Activated CD4-positive, alpha-beta T cell treated with anti-CD3 and anti-CD28 coated beads for 36 hours (primary cell): ENCODE measurements around the gene ZNF14. TPM values are rescaled to one million over a fixed set of nuclear protein-coding genes. Genes with fewer than 3 reads are reported as not detected.
A peak's percentile ranks its signal among the peaks of the same experiment; 100 is the strongest.
"Not testable (repeated sequence)": the region's sequence is repeated elsewhere in the genome, so short reads cannot be mapped to it uniquely, and the experiment has no call there.

Source experiments
- ATAC-seq: fragments of 200-7000 bp; cut with Tn5 transposase; one replicate; pipeline ENCODE4 v1.10.0; 2021; ENCODE audit warnings: mild to moderate bottlenecking, moderate library complexity
- CTCF ChIA-PET: fragments of 350-600 bp; sonication (Branson Sonifier 250); formaldehyde crosslinking; loops from one replicate; lab custom pipeline; 2021; ENCODE audit warnings: antibody characterized with exemption; lab: Charles Lee
- POLR2A ChIA-PET: fragments of 350-600 bp; sonication (Branson Sonifier 250); formaldehyde crosslinking; loops from one replicate; lab custom pipeline; 2021; ENCODE audit warnings: antibody characterized with exemption, inconsistent platforms; lab: Charles Lee
- DNase-seq: peaks from one replicate; pipeline ENCODE4 v3.0.0-alpha.2; 2020
- H3K27ac Mint-ChIP-seq: one replicate; pipeline ENCODE4 v1.8.0; 2021; ENCODE audit warnings: mixed read lengths
- H3K27me3 Mint-ChIP-seq: one replicate; pipeline ENCODE4 v1.8.0; 2021; ENCODE audit warnings: mixed read lengths
- H3K36me3 Mint-ChIP-seq: one replicate; pipeline ENCODE4 v1.8.0; 2021; ENCODE audit warnings: low read depth, mixed read lengths
- H3K4me1 Mint-ChIP-seq: one replicate; pipeline ENCODE4 v1.8.0; 2021; ENCODE audit warnings: mixed read lengths
- H3K4me3 Mint-ChIP-seq: one replicate; pipeline ENCODE4 v1.8.0; 2021; ENCODE audit warnings: mild to moderate bottlenecking, moderate library complexity, mixed read lengths
- H3K9me3 Mint-ChIP-seq: one replicate; pipeline ENCODE4 v1.8.0; 2021; ENCODE audit warnings: low read depth, mixed read lengths
- intact Hi-C, 2 experiments: fragments of 100-400 bp; cut with DNase I in 1 of 2; cut with micrococcal nuclease in 1 of 2; formaldehyde crosslinking; loops; one replicate each; pipeline versions ENCODE4 v1.14.2 to v1.15.1; 2022 to 2024; cut with DNase I, micrococcal nuclease
- total RNA-seq, 2 experiments: library from RNA; stranded (reverse); gene quantifications; one replicate each; pipeline ENCODE4 v1.2.3, GENCODE V29; 2021

The ZNF14 gene
- total RNA-seq, 2 experiments from 2014 or later, result 9.2 TPM

- DNase-seq, H3K27me3 Mint-ChIP-seq, H3K4me3 Mint-ChIP-seq, H3K27ac Mint-ChIP-seq, H3K4me1 Mint-ChIP-seq, ATAC-seq: not testable (repeated sequence)
- H3K9me3 Mint-ChIP-seq, result peaks cover 29% of the 10 kb centered on the region
- intact Hi-C loops, result loop anchor here (2.0 to 10.0 kb wide), 2 partner anchors 15 to 859 kb away; no protein-coding TSS in a partner anchor
- ChIA-PET POLR2A (interaction anchor here (0.6 kb wide), 1 partner anchor 1247 kb away, joined by 9 read pairs; no protein-coding TSS in a partner anchor), CTCF (interaction anchor here (0.7 kb wide), 1 partner anchor 248 kb away, joined by 4 read pairs; no protein-coding TSS in a partner anchor)
- peaks cover 54% of the 10 kb centered on the region for H3K36me3 Mint-ChIP-seq
Measured at GRCh38 chr19:19686119-19686518, 46.8 kb downstream of the ZNF14 start.

DNA sequence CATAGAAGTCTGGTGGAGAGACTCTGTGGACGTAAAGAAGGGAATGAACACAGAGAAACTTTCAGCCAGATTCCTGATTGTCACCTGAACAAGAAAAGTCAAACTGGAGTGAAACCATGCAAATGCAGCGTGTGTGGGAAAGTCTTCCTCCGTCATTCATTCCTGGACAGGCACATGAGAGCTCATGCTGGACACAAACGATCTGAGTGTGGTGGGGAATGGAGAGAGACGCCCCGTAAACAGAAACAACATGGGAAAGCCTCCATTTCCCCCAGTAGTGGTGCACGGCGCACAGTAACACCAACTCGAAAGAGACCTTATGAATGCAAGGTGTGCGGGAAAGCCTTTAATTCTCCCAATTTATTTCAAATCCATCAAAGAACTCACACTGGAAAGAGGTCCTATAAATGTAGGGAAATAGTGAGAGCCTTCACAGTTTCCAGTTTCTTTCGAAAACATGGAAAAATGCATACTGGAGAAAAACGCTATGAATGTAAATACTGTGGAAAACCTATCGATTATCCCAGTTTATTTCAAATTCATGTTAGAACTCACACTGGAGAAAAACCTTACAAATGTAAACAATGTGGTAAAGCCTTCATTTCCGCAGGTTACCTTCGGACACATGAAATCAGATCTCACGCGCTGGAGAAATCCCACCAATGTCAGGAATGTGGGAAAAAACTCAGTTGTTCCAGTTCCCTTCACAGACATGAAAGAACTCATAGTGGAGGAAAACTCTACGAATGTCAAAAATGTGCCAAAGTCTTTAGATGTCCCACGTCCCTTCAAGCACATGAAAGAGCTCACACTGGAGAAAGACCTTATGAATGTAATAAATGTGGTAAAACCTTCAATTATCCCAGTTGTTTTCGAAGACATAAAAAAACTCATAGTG is 53.5 kb downstream of the ZNF14 start:
- intact Hi-C loops, result loop anchor here (5.0 to 10.0 kb wide), 4 partner anchors 33 to 865 kb away; no protein-coding TSS in a partner anchor
- Mint-ChIP-seq H3K36me3 (peaks cover 94% of the 10 kb centered on the region), H3K9me3 (peaks cover 62% of the 10 kb centered on the region), H3K27me3 (no peaks in the 10 kb centered on the region), H3K4me1 (peaks cover 6% of the 10 kb centered on the region), H3K4me3 (no peak overlapping the region), H3K27ac (no peak overlapping the region)
- no peak for DNase-seq
- ChIA-PET CTCF (interaction anchor here (0.7 kb wide), 1 partner anchor 281 kb away, joined by 4 read pairs; no protein-coding TSS in a partner anchor), POLR2A (interaction anchor here (0.6 kb wide), 1 partner anchor 135 kb away, joined by 5 read pairs; no protein-coding TSS in a partner anchor)
- ATAC-seq, result no peak

DNA sequence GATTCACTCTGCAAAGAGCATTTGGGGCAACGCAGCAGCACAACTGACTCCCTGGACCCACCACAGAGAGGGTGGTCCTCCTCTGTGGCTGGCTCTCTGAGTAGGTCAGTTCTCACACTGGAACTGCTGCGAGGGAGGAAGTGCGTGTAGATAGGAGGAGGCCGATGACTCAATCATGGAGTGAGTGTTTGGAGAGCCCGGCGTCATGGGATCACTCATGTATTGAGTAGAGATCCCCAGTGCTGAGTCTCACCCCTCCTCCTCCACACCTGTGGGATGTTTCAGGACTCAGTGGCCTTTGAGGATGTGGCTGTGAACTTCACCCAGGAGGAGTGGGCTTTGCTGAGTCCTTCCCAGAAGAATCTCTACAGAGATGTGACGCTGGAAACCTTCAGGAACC is 55.3 kb downstream of the ZNF14 start:
- H3K4me1 Mint-ChIP-seq, result peaks cover 10% of the 10 kb centered on the region
- H3K27me3 Mint-ChIP-seq, result no peaks in the 10 kb centered on the region
- DNase-seq (no peak), ATAC-seq (no peak)
- no peak overlapping the region for H3K4me3 Mint-ChIP-seq
- POLR2A ChIA-PET, result no interaction called here
- H3K36me3 Mint-ChIP-seq, result peaks cover 95% of the 10 kb centered on the region
- intact Hi-C loops, result loop anchor here in 1 of 2 experiments (5.0 kb wide), 2 partner anchors 35 to 115 kb away; no protein-coding TSS in a partner anchor
- peak overlapping the region; percentile 37 for H3K27ac Mint-ChIP-seq
- CTCF ChIA-PET, result no interaction called here
- H3K9me3 Mint-ChIP-seq, result peaks cover 54% of the 10 kb centered on the region

DNA sequence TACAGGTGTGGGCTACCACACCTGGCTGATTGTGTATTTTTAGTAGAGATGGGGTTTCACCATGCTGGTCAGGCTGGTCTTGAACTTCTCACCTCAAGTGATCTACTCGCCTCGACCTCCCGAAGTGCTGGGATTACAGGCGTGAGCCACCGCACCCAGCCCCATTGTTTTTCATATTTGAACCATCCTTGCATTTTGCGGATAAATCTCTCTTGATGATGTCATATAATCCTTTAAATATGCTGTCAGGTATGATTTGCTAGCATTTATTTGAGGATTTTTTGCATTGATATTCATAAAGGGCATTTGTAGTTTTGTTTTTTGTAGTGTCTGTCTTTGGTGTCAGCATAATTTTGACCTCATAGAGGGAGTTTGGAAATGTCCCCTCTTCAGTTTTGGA is 58.6 kb downstream of the ZNF14 start:
- ATAC-seq, result no peak
- ChIA-PET CTCF (no interaction called here), POLR2A (no interaction called here)
- Mint-ChIP-seq H3K4me3 (no peak overlapping the region), H3K27ac (no peak overlapping the region), H3K27me3 (no peaks in the 10 kb centered on the region), H3K4me1 (peaks cover 25% of the 10 kb centered on the region), H3K9me3 (peaks cover 42% of the 10 kb centered on the region), H3K36me3 (peaks cover 94% of the 10 kb centered on the region)
- DNase-seq, result no peak
- intact Hi-C loops, result no loop called here

- no peak for ATAC-seq
- Mint-ChIP-seq H3K27me3 (no peaks in the 10 kb centered on the region), H3K36me3 (peaks cover 86% of the 10 kb centered on the region), H3K4me3 (no peak overlapping the region), H3K9me3 (peaks cover 31% of the 10 kb centered on the region), H3K4me1 (peaks cover 30% of the 10 kb centered on the region), H3K27ac (no peak overlapping the region)
- intact Hi-C loops, result no loop called here
- ChIA-PET POLR2A (interaction anchor here (0.7 kb wide), 2 partner anchors 57 to 887 kb away, joined by 3 to 8 read pairs; no protein-coding TSS in a partner anchor), CTCF (interaction anchor here (0.6 kb wide), 2 partner anchors 43 to 287 kb away, joined by 3 read pairs; no protein-coding TSS in a partner anchor)
- DNase-seq, result no peak
Measured at GRCh38 chr19:19672816-19673215, 60.1 kb downstream of the ZNF14 start.

GRCh38 chr19:19670070-19670551 is 62.8 kb downstream of the ZNF14 start:
- H3K4me3 Mint-ChIP-seq, result peak overlapping the region; percentile 87
- H3K36me3 Mint-ChIP-seq, result peaks cover 60% of the 10 kb centered on the region
- H3K27me3 Mint-ChIP-seq, result no peaks in the 10 kb centered on the region
- peaks cover 13% of the 10 kb centered on the region for H3K9me3 Mint-ChIP-seq
- ChIA-PET CTCF (no interaction called here), POLR2A (no interaction called here)
- peak overlapping the region; percentile 87 for H3K27ac Mint-ChIP-seq
- peaks cover 34% of the 10 kb centered on the region for H3K4me1 Mint-ChIP-seq
- ATAC-seq (no peak), DNase-seq (no peak)
- intact Hi-C loops, result loop anchor here in 1 of 2 experiments (2.0 kb wide), 1 partner anchor 17 kb away; no protein-coding TSS in a partner anchor

- peaks cover 46% of the 10 kb centered on the region for H3K36me3 Mint-ChIP-seq
- DNase-seq (peak; percentile 98), ATAC-seq (peak; percentile 82)
- CTCF ChIA-PET, result interaction anchor here (0.5 to 1.2 kb wide), 7 partner anchors 8 to 1862 kb away, joined by 3 to 4 read pairs (median 3); partner anchors contain the start of genes ZNF14 and ZNF506
- POLR2A ChIA-PET, result interaction anchor here (0.5 to 1.7 kb wide), 10 partner anchors 38 to 476 kb away, joined by 3 to 9 read pairs (median 3); partner anchors contain the start of genes BORCS8, RFXANK, ZNF14 and ZNF253
- intact Hi-C loops, result loop anchor here (1.0 to 2.0 kb wide), 11 partner anchors 65 to 409 kb away; partner anchors contain the start of genes ZNF14 (in 1 of the 2), ZNF506 (in 1 of the 2), ZNF90 (in 1 of the 2) and ZNF93 (in 1 of the 2)
- peak within 1 kb of the TSS; percentile 87 for H3K4me3 Mint-ChIP-seq
- H3K9me3 Mint-ChIP-seq, result peaks cover 6% of the 10 kb centered on the region
- peaks cover 29% of the 10 kb centered on the region for H3K4me1 Mint-ChIP-seq
- H3K27me3 Mint-ChIP-seq, result no peaks in the 10 kb centered on the region
- peak within 1 kb of the TSS; percentile 98 for H3K27ac Mint-ChIP-seq
Measured at GRCh38 chr19:19668230-19669012, 64.5 kb downstream of the ZNF14 start, which contains the start of gene ZNF101. TSS of gene ZNF101 (plus strand) at chr19:19668839. CDS start at chr19:19668964, 125 bp downstream.

DNA sequence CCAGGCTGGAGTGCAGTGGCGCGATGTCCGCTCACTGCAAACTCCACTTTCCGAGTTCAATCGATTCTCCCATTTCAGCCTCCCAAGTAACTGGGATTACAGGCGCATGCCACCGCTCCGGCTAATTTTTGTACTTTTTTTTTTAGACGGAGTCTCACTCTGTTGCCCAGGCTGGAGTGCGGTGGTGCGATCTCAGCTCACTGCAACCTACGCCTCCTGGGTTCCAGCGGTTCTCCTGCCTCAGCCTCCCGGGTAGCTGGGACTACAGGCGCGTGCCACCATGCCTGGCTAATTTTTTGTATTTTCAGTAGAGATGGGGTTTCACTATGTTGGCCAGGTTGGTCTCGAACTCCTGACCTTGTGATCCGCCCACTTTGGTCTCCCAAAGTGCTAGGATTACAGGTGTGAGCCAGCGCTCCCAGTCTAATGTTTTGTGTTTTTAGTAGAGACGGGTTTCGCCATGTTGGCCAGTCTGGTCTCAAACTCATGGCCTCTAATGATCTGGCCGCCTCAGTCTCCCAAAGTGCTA is 67.4 kb downstream of the ZNF14 start:
- H3K9me3 Mint-ChIP-seq, POLR2A ChIA-PET: not testable (repeated sequence)
- H3K4me3 Mint-ChIP-seq, result peak overlapping the region; percentile 15

GRCh38 chr19:19663256-19664120 is 69.4 kb downstream of the ZNF14 start, which contains the start of gene ATP13A1:
TSS of gene ATP13A1 (minus strand) at chr19:19663676. CDS start at chr19:19663666, 10 bp downstream.
- Mint-ChIP-seq H3K9me3 (no peaks in the 10 kb centered on the region), H3K4me3 (peak within 1 kb of the TSS; percentile 78), H3K27me3 (no peaks in the 10 kb centered on the region), H3K36me3 (peaks cover 28% of the 10 kb centered on the region), H3K4me1 (peaks cover 35% of the 10 kb centered on the region), H3K27ac (peak within 1 kb of the TSS; percentile 98)
- CTCF ChIA-PET, result interaction anchor here (0.7 kb wide), 1 partner anchor 296 kb away, joined by 3 read pairs; no protein-coding TSS in a partner anchor
- POLR2A ChIA-PET, result interaction anchor here (0.6 to 1.4 kb wide), 5 partner anchors 154 to 389 kb away, joined by 3 to 4 read pairs (median 4); partner anchors contain the start of gene ZNF253
- ATAC-seq (peak; percentile 77), DNase-seq (peak; percentile 95)
- intact Hi-C loops, result loop anchor here (1.0 to 5.0 kb wide), 16 partner anchors 20 to 471 kb away; partner anchors contain the start of genes ZNF14 (in 2 of the 2), ZNF506 (in 2 of the 2), BORCS8 (in 1 of the 2) and GATAD2A (in 1 of the 2)

More for the DNA sequence above, 67.4 kb downstream of the ZNF14 start:
- H3K27me3 Mint-ChIP-seq, DNase-seq, H3K27ac Mint-ChIP-seq, ATAC-seq, CTCF ChIA-PET, intact Hi-C loops: not testable (repeated sequence)
- peaks cover 31% of the 10 kb centered on the region for H3K36me3 Mint-ChIP-seq
- peaks cover 37% of the 10 kb centered on the region for H3K4me1 Mint-ChIP-seq
